NCI-H524 (cell line): ENCODE measurements around the gene DAO.
"Not testable (repeated sequence)": the region's sequence is repeated elsewhere in the genome, so short reads cannot be mapped to it uniquely, and the experiment has no call there.

Experiments used
- DNase-seq, 2 experiments: peaks; one replicate each; lab custom pipeline; 2025; lab: John Stamatoyannopoulos, UW

Gene DAO

DNA sequence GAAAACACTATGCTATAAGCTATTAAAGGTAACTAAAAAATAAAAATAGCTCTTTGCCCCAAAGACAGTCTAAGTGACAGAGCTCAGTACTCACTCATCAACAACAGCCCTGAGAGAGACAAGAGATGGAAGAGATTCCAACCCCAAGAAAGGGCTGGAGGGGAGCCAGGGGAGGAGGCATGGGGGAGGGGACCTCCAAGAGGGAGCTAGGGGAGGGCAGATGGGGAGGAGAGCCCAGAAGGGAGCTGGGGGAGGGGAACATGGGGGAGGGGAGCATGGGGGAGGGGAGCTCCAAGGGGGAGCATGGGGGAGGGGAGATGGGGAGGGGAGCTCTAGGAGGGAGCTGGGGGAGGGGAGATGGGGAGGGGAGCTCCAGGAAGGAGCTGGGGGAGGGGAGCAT is 30.2 kb upstream of the DAO start:
- DNase-seq: no peak

DNA sequence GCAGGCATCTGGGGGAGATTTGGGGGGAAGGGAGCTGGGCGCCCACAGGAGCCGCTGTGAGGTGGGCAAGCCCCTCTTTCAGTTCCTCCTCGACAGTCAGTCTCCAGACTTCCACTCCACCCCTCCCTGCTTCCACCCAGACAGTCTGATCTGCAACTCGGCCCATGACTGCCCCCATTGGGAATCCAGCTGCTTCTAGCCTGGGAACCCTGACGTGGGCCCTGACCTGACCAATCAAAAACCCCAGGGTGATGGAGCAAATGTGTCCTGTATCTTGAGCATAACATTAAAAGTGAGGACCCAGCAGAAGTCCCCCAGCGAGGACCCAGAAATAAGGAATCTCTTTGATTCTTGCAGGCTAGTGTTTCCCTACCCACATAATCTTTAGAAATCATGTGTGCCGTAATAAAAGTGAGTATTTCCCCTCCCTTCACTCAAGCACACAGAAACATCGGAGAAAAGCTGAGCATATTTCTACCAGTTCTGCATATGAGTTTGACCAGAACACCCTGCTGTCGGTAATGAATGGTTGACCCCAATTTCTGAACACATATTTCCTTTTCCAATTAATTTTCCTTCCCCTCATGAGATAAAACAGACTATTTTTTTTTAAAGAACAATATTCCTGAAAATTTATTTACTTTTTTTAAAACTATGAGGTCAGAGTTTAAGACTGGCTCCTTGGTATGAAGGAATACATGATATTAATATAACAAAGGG is 28.9 kb upstream of the DAO start:
- peak; percentile 35 to 76 for DNase-seq

DNA sequence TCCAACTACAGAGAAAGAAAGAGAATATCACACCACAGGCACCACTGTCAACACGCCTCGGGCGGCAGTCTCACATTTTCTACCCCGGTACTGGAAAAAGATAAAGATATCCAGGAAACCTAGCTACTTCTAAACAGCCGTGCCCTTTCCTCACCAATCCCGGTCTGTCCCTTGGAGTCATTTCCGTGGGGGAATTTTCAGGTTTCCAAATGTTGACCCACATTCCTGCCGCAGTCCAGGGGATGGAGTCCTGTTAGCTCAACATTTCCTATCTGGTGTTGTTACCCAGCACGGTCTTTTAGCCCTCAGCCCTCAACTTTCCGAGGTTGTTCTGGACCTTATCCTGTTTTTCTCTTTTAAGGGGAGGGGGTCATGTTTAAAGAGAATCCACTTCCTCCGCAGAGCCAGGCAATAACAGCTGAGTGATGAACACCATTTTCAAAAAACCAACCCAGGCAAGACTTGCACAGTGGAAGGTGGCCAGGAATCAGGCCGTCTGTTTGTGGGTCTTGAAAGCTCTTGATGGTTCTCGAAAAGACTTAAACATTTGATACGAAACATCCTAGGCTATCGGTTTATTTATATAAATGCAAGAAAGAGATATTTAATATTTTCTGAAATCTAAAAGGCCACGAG is 27.1 kb upstream of the DAO start:
- no peak for DNase-seq

DNA sequence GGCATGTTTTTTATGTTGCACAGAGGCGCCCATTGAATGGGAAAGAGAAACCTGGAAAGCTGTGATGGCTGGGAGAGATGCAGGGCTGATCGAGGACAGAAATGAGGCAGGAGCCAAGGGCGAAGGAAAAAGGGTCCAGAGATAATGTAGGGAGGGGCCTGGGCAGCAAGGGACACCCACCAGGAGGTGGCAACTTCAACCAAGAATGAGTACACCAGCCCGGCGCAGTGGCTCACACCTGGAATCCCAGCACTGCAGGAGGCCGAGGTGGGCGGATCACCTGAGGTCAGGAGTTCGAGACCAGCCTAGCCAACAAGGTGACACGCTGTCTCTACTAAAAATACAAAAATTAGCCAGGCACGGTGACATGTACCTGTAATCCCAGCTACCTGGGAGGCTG is 26.5 kb upstream of the DAO start:
- no peak for DNase-seq

DNA sequence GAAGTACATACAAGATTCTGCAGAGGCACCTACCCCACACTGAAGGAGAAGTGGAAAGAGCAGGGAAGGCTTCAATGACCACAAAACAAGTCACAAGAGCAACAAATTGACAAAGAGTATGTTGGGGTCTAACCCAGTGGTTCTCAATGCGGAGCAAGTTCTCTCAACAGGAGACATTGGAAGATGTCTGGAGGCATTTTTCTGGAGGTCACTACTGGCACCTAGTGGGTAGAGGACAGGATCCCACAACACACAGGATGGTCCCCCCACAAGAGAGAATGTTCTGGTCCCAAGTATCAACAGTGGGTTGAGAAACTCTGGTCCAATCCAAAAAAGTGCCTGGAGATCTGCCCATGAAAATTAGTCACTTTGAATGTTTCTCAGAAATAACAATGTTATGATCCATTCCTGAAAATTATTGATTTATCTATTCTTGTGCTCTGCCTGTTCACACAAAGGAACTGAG is 25.9 kb upstream of the DAO start:
- peak in 1 of 2 experiments; percentile 41 for DNase-seq

DNA sequence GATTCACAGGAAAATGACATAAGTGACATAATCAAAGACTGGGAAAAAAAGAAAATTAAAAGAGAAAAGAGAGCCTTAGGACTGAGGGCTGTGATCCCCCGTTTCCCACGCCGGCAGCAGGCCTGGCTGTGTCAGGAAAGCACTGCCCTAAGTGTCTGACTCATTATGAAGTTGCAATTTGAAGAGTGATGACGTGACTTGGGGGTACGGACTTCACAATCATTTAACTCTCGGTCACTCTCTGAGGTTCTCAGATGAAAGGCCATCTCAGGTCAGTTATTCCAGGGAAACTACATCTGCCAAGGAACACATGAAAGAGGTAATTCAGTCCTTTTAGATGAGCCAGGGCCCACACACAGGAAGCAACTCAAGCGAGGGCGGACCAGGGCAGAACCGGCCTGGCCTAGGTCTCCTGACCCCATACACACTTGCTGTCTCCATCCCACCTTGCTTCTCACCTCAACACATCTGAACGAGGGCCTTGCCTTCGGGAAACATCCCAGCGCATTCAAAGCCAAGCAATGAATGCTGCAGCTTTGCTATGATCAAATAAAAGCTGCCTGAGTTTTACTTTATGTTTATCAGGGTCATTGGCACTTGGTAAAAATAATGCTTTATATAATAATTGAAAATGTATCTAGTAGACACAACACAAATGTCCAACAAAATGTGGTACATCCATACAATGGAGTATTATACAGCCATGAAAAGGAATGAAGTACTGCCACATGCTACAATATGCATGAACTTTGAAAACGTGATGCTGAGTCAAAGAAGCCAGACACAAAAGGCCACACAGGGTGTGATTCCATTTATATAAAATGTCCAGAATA is 25.2 kb upstream of the DAO start:
- no peak for DNase-seq

DNA sequence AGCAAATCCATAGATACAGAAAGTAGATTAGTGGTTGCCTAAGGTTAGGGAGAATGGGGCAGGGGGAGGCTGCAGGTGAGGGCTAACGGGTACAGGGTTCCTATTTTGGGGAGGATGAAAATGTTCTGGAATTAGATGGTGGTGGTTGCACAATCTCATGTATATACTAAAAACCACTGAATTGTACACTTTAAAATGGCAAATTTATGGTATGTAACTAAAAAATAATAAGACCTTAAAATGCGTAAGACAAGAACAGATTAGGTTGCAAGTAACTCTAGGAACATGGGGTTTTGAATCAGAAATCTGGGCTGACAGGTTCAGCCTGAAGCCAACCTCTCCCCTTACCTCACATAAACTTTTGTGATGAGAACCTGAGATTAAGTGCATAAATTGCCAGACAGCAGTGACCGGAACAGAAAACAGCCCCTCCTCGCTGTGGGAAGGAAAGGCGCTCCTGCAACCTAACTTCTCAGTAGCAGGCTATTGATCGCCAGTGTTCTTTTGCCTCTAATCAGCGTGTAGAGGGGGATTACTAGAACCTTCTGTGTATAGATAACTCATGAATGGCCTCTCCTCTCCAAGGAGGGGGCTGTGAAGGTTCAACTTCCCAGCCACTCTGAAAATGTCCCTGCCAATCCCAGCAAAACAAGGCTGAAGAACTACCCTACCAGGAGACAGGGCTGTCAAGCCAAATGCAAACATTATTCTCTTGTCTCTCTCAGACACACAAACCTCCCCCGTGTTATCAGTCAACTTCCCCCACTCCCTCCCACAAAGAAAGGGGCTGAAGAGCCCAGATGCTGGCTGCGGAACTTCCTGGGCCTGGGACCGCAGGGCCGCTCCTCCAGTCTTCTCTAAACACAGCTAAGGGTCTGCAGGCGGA is 24.4 kb upstream of the DAO start:
- DNase-seq: no peak

DNA sequence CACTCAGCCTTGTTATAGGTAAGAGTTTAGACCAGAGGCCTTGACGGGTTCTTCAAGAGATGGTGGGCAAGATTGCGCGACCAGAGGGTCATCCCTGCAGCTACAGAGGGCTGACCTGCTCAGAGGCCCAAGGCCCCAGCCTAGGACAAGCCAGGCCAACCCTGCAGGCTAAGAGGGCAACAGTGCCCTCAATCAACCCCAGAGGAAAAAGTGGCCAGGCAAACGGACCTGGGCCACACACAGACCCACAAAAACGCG is 23.8 kb upstream of the DAO start:
- no peak for DNase-seq

DNA sequence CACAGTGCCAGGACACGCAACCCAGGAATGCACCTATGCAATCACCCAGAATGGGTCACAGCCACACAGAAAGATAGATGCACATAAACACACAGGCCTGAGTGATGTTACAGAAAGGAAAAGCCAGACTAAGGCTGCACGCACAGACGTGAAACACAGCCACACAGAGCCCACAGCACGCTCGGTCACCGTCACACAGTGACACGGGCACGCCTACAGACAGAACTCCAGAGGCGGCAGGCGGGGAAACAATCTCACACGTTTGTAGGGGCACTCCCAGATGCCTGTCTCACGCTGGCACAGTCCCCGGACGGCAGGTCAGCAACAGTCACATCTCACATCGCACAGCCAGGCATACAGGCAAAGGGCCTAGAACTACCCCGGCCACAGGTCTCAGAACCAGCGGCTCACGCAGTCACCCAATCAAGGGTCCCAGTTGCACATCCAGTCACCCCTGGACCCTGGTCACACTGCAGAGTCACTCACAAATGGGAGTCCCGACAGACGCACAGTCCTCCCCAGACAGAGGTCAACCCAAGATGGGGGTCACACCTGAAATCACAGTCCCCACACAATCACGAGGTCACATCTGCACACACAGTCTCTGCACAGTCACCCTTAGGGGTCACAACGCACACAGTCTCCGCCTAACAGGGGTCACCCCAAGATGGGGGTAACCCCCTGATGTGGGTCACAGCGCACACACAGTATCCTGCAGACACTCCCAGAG is 23.3 kb upstream of the DAO start:
- DNase-seq: peak in 1 of 2 experiments; percentile 29

DNA sequence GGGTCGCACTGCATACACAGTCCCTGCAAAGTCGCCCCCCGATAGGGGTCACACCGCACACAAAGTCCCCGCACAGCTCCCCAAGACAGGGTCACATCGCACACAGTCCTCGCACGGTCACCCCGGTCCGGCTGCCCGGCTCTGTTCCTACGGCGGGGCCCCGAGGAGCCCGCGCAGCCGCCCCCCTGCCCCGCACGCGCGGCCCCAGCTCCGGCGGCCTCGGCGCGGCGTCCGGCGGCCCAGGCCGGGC is 22.8 kb upstream of the DAO start:
- no peak for DNase-seq

DNA sequence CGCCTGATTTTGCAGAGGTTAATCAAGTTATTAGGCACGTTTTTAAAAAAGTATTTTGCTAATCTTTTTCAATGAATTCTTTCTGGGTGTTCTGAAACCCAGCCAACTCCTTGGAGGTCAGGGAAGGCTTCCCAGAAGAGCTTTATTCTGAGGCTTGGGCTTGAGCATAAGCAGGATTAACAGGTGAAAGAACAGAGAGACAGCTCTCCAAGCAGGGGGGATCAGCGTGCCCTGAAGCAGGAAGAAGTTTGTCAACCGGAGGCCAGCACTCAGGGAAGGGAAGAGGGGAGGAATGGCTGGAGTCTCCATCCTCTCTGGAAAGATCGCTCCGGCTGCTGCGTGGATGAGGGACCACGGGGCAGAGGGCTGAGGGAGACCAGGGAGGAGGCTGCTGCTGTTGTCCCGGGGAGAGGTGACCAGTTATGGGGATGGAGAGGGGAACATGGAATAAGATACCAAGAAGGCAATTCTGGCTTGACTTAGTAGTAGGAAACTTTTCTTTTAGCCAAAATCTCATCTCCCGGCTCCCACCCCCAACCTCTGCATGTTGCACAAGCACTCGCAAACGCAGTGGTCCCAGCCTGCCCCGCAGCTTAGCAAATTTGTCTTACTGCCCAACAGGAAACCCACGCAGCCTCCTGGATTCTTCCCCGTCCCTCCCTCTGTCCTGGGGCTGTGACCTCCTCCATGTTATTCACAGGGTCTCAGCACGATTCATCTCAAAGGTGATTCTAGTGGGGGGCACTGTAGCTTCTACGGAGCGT is 21.4 kb upstream of the DAO start:
- peak; percentile 21 to 25 for DNase-seq

DNA sequence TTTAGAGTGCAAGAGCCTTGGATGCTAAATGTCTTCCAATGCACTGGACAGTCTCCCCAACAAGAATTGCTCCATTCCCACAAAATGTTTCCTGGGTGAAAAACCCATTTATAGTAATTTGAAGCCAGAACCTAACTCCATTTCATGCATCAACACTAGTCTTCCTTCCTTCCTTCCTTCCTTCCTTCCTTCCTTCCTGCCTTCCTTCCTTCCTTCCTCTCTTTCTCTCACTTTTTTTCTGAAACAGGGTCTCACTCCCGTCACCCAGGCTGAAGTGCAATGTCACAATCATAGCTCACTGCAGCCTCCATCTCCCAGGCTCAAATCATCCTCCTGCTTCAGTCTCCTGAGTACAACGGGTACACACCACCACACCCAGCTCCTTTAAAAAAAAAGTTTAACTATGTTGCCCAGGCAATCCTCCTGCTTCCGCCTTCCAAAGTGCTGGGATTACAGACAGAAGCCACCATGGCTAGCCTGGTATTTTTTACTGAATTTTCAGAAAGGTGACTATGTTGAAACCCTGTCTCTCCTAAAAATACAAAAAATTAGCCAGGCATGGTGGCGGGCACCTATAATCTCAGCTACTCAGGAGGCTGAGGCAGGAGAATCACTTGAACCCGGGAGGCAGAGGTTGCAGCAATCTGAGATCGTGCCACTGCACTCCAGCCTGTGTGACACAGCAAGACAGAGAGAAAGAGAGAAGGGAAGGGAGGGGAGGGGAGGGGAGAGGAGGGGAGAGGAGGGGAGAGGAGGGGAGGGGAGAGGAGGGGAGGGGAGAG is 20.6 kb upstream of the DAO start:
- not testable (repeated sequence) for DNase-seq

DNA sequence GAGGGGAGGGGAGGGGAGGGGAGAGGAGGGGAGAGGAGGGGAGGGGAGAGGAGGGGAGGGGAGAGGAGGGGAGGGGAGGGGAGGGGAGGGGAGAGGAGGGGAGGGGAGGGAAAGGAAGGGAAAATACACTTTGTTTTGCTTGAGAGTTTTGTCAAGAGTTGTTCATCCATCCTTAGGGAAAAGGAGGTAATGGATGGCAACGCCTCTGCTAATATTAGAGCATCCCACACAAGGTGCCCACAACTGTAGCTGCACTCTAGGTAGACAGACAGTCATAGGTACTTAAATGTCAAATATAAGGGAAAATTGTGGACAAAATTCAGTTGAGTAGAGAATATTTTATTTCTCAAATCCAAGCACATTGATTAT is 20.0 kb upstream of the DAO start:
- DNase-seq: no peak

DNA sequence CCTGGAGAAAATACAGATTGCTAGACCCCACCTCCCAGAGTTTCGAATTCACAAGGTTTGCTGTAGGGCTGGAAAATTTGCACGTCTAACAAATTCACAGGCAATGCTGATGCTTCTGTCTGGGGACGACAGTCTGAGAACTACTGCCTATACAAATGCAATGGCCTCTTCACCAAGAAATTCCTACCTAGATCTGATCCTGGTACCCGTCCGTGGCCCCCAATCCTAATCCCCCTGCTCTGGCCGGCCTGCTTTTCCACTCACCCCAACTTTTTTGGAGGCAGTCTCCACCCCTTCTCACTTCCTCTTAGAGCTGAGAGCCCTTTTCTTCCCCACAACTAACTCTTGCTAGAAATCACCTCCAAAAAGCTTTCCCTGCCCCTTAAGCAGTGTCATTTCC is 19.4 kb upstream of the DAO start:
- DNase-seq: no peak

DNA sequence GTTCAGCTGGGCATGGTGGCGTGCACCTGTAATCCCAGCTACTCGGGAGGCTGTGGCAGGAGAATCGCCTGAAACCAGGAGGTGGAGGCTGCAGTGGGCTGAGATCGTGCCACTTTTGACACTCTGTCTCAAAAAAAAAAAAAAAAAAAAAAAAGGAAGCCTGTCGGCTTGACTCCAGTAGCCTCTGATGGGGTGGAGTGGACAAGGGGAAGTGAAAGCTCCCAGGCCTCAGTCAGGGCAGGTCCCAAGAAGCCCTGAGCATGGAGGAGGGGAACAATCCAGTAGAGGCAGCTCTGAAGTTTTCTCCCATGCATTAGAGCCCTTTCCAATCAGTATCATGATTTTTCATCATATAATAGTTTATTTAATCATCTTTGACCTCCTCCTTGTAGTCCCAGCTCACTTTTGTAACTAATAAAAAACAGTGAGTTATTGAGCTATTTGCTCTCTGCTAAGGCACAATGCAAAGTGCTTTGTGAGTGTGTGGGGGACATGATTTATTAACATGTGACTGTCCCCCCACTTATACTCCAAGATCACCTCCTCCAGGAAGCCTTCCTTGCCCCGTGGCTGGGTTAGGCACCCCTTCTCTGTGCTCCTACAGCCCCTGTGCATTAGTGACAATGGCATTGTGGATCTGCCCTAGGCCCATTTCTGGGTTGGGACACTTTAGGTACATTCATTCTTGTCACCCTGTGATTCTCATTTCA is 17.9 kb upstream of the DAO start:
- DNase-seq: no peak

DNA sequence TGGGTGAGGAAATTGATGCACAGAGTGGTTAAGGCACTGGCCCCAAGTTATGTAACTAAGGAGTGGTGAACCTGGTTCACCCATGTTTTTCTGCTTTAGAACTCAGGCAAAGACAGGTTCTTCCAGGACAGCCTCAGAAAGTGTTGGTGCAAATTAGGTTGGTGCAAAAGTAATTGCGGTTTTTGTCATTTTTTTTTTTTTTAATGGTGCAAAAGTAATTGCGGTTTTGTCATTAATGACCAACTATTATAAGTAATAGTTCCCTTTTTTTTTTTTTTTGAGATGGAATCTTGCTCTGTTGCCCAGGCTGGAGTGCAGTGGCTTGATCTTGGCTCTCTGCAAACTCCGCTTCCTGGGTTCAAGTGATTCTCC is 17.3 kb upstream of the DAO start:
- DNase-seq: no peak

DNA sequence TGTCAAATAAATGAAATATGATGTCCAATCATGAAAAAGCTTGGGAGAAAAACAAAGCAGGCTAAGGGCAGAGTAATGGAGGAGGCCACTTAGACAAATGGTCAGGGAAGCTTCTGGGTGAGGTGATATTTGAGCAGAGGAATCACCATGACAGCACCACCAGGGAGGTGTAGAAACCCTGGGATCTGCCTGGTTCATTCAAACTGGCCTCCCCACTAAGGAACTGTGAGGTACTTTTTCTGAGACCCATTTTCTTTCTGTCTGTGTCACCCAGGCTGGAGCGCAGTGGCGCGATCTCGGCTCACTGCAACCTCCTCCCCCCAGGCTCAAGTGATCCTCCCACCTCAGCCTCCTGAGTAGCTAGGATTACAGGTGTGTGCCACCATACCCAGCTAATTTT is 14.7 kb upstream of the DAO start:
- DNase-seq: no peak

DNA sequence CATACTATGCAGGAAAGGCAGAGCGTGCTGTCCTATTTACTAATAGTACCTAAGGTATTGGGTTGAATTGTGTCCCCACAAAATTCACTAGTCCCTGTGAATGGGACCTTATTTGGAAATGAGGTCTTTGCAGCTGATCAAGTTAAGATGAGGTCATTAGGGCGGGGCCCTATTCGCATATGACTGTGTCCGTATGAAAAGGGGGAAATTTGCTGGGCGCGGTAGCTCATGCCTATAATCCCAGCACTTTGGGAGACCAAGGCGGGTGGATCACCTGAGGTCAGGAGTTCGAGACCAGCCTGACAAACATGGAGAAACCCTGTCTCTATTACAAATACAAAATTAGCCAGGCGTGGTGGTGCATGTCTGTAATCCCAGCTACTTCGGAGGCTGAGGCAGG is 13.8 kb upstream of the DAO start:
- DNase-seq: not testable (repeated sequence)

DNA sequence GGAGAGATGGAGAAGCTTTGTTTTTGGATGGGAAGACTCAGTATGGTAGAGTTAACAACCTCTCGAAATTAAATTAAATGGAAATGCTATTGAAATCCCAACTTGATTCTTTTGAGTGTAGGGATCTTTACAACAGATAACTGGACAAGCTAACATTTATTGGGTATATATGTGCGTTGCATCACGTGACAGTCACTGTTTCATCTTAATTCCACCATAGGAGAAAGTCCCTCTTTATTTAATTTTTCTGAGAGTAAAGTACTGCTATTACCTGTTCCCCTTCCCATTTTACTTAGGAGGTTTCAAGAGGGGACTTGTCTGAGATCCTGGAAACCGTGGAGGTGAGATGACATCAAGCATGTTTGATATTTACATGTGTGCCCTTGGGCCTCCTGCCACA is 11.1 kb upstream of the DAO start:
- no peak for DNase-seq

DNA sequence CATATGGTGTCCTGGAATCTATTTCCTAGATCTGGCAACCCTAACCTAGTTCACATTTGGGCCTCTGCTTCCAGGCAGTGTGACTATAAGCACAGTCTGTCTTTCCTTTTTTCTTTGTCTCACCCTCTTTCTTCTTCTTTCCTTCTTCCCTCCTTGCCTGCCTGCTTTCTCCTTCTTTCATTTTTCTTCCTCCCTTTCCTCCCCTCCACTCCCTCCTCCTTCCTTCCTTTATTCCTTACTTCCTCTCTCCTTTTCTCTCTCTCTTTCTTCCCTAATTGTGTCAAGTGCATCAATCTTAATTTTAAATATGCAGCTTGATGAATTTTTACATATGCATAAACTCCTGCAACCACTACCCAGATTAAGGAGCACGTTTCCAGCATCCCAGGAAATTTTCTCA is 4.6 kb upstream of the DAO start:
- DNase-seq: no peak
